ENCODE results near the gene STAP1. TPM values are rescaled to one million over a fixed set of nuclear protein-coding genes. Genes with fewer than 3 reads are reported as not detected.

Gene STAP1
- total RNA-seq, 1 donor = not detected

- no peaks in the 10 kb centered on the region for H3K4me1 ChIP-seq (ENCODE audit: insufficient read depth, low read length)
- H4K20me1 ChIP-seq (ENCODE audit: insufficient read depth, low read length) = no peaks in the 10 kb centered on the region
- no peak overlapping the region for H2AFZ ChIP-seq (ENCODE audit: low read length)
- H3K4me2 ChIP-seq (ENCODE audit: insufficient read depth, low read length) = peak overlapping the region; percentile 11
- no peak for DNase-seq (ENCODE audit: insufficient read length, low spot score, missing footprints)
- H3K36me3 ChIP-seq (ENCODE audit: insufficient read depth, low read length) = no peaks in the 10 kb centered on the region
- H3K79me2 ChIP-seq (ENCODE audit: insufficient read depth, low read length) = no peaks in the 10 kb centered on the region
- H3K27me3 ChIP-seq (ENCODE audit: insufficient read depth, low read length) = no peaks in the 10 kb centered on the region
- no peaks in the 10 kb centered on the region for H3K9me3 ChIP-seq (ENCODE audit: low read depth, low read length)
- H3K4me3 ChIP-seq (ENCODE audit: insufficient read depth, low read length) = no peak overlapping the region
- no peak overlapping the region for H3K27ac ChIP-seq (ENCODE audit: low read depth, low read length)
- TF ChIP-seq CTCF (IDR thresholded peaks at IDR 0.05; ENCODE audit: extremely low read depth, low read depth, low read length) = no peak
Measured at GRCh38 chr4:67608027-67608426, 49.5 kb downstream of the STAP1 start.

- no peaks in the 10 kb centered on the region for H3K27me3 ChIP-seq (ENCODE audit: insufficient read depth, low read length)
- H4K20me1 ChIP-seq (ENCODE audit: insufficient read depth, low read length) = no peaks in the 10 kb centered on the region
- no peaks in the 10 kb centered on the region for H3K4me1 ChIP-seq (ENCODE audit: insufficient read depth, low read length)
- no peak overlapping the region for H2AFZ ChIP-seq (ENCODE audit: low read length)
- H3K36me3 ChIP-seq (ENCODE audit: insufficient read depth, low read length) = peaks cover 17% of the 10 kb centered on the region
- no peak for DNase-seq (ENCODE audit: insufficient read length, low spot score, missing footprints)
- TF ChIP-seq CTCF (IDR thresholded peaks at IDR 0.05; ENCODE audit: extremely low read depth, low read depth, low read length) = no peak
- H3K4me2 ChIP-seq (ENCODE audit: insufficient read depth, low read length) = no peak overlapping the region
- H3K27ac ChIP-seq (ENCODE audit: low read depth, low read length) = no peak overlapping the region
- no peaks in the 10 kb centered on the region for H3K9me3 ChIP-seq (ENCODE audit: low read depth, low read length)
- H3K4me3 ChIP-seq (ENCODE audit: insufficient read depth, low read length) = no peak overlapping the region
- no peaks in the 10 kb centered on the region for H3K79me2 ChIP-seq (ENCODE audit: insufficient read depth, low read length)
Measured at GRCh38 chr4:67614186-67614585, 55.7 kb downstream of the STAP1 start.

- H3K79me2 ChIP-seq (ENCODE audit: insufficient read depth, low read length) = no peaks in the 10 kb centered on the region
- H3K9me3 ChIP-seq (ENCODE audit: low read depth, low read length) = no peaks in the 10 kb centered on the region
- H3K36me3 ChIP-seq (ENCODE audit: insufficient read depth, low read length) = peaks cover 19% of the 10 kb centered on the region
- H3K4me1 ChIP-seq (ENCODE audit: insufficient read depth, low read length) = no peaks in the 10 kb centered on the region
- no peak overlapping the region for H3K27ac ChIP-seq (ENCODE audit: low read depth, low read length)
- no peaks in the 10 kb centered on the region for H4K20me1 ChIP-seq (ENCODE audit: insufficient read depth, low read length)
- H3K4me2 ChIP-seq (ENCODE audit: insufficient read depth, low read length) = no peak overlapping the region
- no peak for TF ChIP-seq CTCF (IDR thresholded peaks at IDR 0.05; ENCODE audit: extremely low read depth, low read depth, low read length)
- no peak for DNase-seq (ENCODE audit: insufficient read length, low spot score, missing footprints)
- no peak overlapping the region for H2AFZ ChIP-seq (ENCODE audit: low read length)
- H3K27me3 ChIP-seq (ENCODE audit: insufficient read depth, low read length) = no peaks in the 10 kb centered on the region
- no peak overlapping the region for H3K4me3 ChIP-seq (ENCODE audit: insufficient read depth, low read length)
Measured at GRCh38 chr4:67615119-67615518, 56.6 kb downstream of the STAP1 start.

GRCh38 chr4:67616478-67616877 lies 58.0 kb downstream of the STAP1 start:
- Histone ChIP-seq H3K36me3 (ENCODE audit: insufficient read depth, low read length) (peaks cover 21% of the 10 kb centered on the region), H3K79me2 (ENCODE audit: insufficient read depth, low read length) (no peaks in the 10 kb centered on the region), H4K20me1 (ENCODE audit: insufficient read depth, low read length) (no peaks in the 10 kb centered on the region), H3K9me3 (ENCODE audit: low read depth, low read length) (no peaks in the 10 kb centered on the region), H3K4me3 (ENCODE audit: insufficient read depth, low read length) (no peak overlapping the region), H3K27ac (ENCODE audit: low read depth, low read length) (no peak overlapping the region), H3K4me1 (ENCODE audit: insufficient read depth, low read length) (no peaks in the 10 kb centered on the region), H3K4me2 (ENCODE audit: insufficient read depth, low read length) (no peak overlapping the region), H3K27me3 (ENCODE audit: insufficient read depth, low read length) (no peaks in the 10 kb centered on the region), H2AFZ (ENCODE audit: low read length) (no peak overlapping the region)
- DNase-seq (ENCODE audit: insufficient read length, low spot score, missing footprints) = no peak
- no peak for TF ChIP-seq CTCF (IDR thresholded peaks at IDR 0.05; ENCODE audit: extremely low read depth, low read depth, low read length)
